Body of pancreas (tissue), 4 donors: ENCODE results near the gene PPAN. TPM values are rescaled to one million over a fixed set of nuclear protein-coding genes. Genes with fewer than 3 reads are reported as not detected.

Experiments
- ATAC-seq: fragments of 150-250 bp; one replicate; pipeline ENCODE4 v1.9.1; 2016
- DNase-seq, 4 donors: peaks; one replicate each; pipeline ENCODE4 v3.0.0-alpha.2; 2019
- H3K27ac ChIP-seq, 4 donors: fragments of 200-600 bp; sonication (generic); 1 replicate in 3 of 4; 2 replicates in 1 of 4; pipeline versions ENCODE4 v1.5.1 to v1.6.1; 2016 to 2019; ENCODE audit warnings: mild to moderate bottlenecking in 1 of 4, mixed read lengths in 1 of 4, moderate library complexity in 1 of 4
- H3K27me3 ChIP-seq, 2 donors: fragments of 200-600 bp; sonication (generic); one replicate each; pipeline ENCODE4 v1.6.0; 2016; ENCODE audit warnings: mild to moderate bottlenecking in 1 of 2
- H3K36me3 ChIP-seq, 2 donors: fragments of 200-600 bp; sonication (generic); replicated peaks in 1 of 2; 2 replicates each; pipeline ENCODE4 v1.5.1; 2016; ENCODE audit warnings: low read depth in 2 of 2; ENCODE audit not compliant: insufficient read depth in 1 of 2
- H3K4me1 ChIP-seq: fragments of 200-600 bp; sonication (generic); one replicate; pipeline ENCODE4 v1.6.0; 2016
- H3K4me3 ChIP-seq, 2 donors: fragments of 200-600 bp; sonication (generic); 1 replicate in 1 of 2; 2 replicates in 1 of 2; pipeline ENCODE4 v1.5.1; 2016 to 2019
- H3K9me3 ChIP-seq, 3 donors: fragments of 200-600 bp; sonication (generic); 1 replicate in 2 of 3; 2 replicates in 1 of 3; pipeline ENCODE4 v1.5.1; 2016
- CTCF ChIP-seq, 7 experiments: fragments of 450-650 bp in 4 of 7; fragments of 200-600 bp in 3 of 7; sonication (generic) in 3 of 7; IDR thresholded peaks; one replicate each; pipeline ENCODE4 v1.5.1; 2016 to 2019; ENCODE audit warnings: antibody characterized with exemption in 7 of 7
- POLR2A ChIP-seq, 3 donors: fragments of 450-650 bp; IDR thresholded peaks; one replicate each; pipeline ENCODE4 v1.6.1; 2016; ENCODE audit warnings: antibody characterized with exemption in 3 of 3, mild to moderate bottlenecking in 2 of 3
- WGBS, 2 donors: methylation state at CpG; one replicate each; pipeline ENCODE4 v1.1.5; 2017; 5-methylcytosine and 5-hydroxymethylcytosine counted together
- intact Hi-C: fragments of 100-400 bp; cut with DNase I; formaldehyde crosslinking; loops from one replicate; pipeline ENCODE4 v1.15.1; 2023
- total RNA-seq, 2 donors: library from RNA; depleted of rRNA; stranded (reverse); fragments of >200 nt; gene quantifications; one replicate each; pipeline ENCODE4 v1.1.0, GENCODE V29; 2016

Gene PPAN
- total RNA-seq, 2 donors from 2014 or later = 11.5 to 14.0 TPM

GRCh38 chr19:10132905-10133304 is 26.7 kb downstream of the PPAN start:
- peaks cover 0 to 7% of the 10 kb centered on the region in 2 donors for H3K36me3 ChIP-seq
- no peak for DNase-seq
- H3K4me1 ChIP-seq = no peaks in the 10 kb centered on the region
- H3K9me3 ChIP-seq = no peaks in the 10 kb centered on the region
- no peak overlapping the region for H3K4me3 ChIP-seq
- 92% methylated on average over 7 of the region's 7 CpGs for WGBS, 2 donors
- no peak overlapping the region for H3K27ac ChIP-seq
- no peak for TF ChIP-seq POLR2A (IDR thresholded peaks at IDR 0.05)
- no peak for TF ChIP-seq CTCF (IDR thresholded peaks at IDR 0.05)
- ATAC-seq = no peak
- H3K27me3 ChIP-seq = no peaks in the 10 kb centered on the region
- intact Hi-C loops = no loop called here

- DNase-seq (no peak), ATAC-seq (no peak)
- no peaks in the 10 kb centered on the region for H3K4me1 ChIP-seq
- no peak for TF ChIP-seq POLR2A (IDR thresholded peaks at IDR 0.05)
- no peak for TF ChIP-seq CTCF (IDR thresholded peaks at IDR 0.05)
- H3K36me3 ChIP-seq = peaks cover 0 to 10% of the 10 kb centered on the region in 2 donors
- intact Hi-C loops = no loop called here
- H3K27ac ChIP-seq = no peak overlapping the region
- H3K27me3 ChIP-seq = no peaks in the 10 kb centered on the region
- H3K9me3 ChIP-seq = no peaks in the 10 kb centered on the region
- H3K4me3 ChIP-seq = no peak overlapping the region
- WGBS, 2 donors = 86 to 89% methylated on average over 11 of the region's 11 CpGs
Observed at GRCh38 chr19:10133596-10133995, 27.4 kb downstream of the PPAN start.

- Histone ChIP-seq H3K27me3 (no peaks in the 10 kb centered on the region), H3K36me3 (peaks cover 0 to 10% of the 10 kb centered on the region in 2 donors), H3K4me1 (no peaks in the 10 kb centered on the region), H3K27ac (no peak overlapping the region), H3K4me3 (no peak overlapping the region), H3K9me3 (no peaks in the 10 kb centered on the region)
- DNase-seq (no peak), ATAC-seq (no peak)
- intact Hi-C loops = no loop called here
- WGBS, 2 donors = 95% methylated on average over 9 of the region's 9 CpGs; no CpG with 5 or more reads in 1 of the 2 donors
- TF ChIP-seq CTCF (IDR thresholded peaks at IDR 0.05) (no peak), POLR2A (IDR thresholded peaks at IDR 0.05) (no peak)
Observed at GRCh38 chr19:10134040-10134439, 27.9 kb downstream of the PPAN start.

GRCh38 chr19:10135551-10136334 is 29.6 kb downstream of the PPAN start:
- peaks cover 0 to 13% of the 10 kb centered on the region in 2 donors for H3K36me3 ChIP-seq
- H3K4me3 ChIP-seq = no peak overlapping the region
- no peaks in the 10 kb centered on the region for H3K27me3 ChIP-seq
- H3K4me1 ChIP-seq = no peaks in the 10 kb centered on the region
- intact Hi-C loops = no loop called here
- ATAC-seq = no peak
- TF ChIP-seq POLR2A (IDR thresholded peaks at IDR 0.05) = no peak
- TF ChIP-seq CTCF (IDR thresholded peaks at IDR 0.05) = no peak
- DNase-seq = no peak
- no peaks in the 10 kb centered on the region for H3K9me3 ChIP-seq
- WGBS, 2 donors = 90 to 94% methylated on average over 19 to 32 of the region's 39 CpGs
- H3K27ac ChIP-seq = no peak overlapping the region

- no peaks in the 10 kb centered on the region for H3K27me3 ChIP-seq
- no peak for DNase-seq
- H3K9me3 ChIP-seq = no peaks in the 10 kb centered on the region
- H3K4me1 ChIP-seq = no peaks in the 10 kb centered on the region
- TF ChIP-seq CTCF (IDR thresholded peaks at IDR 0.05) (no peak), POLR2A (IDR thresholded peaks at IDR 0.05) (no peak)
- intact Hi-C loops = no loop called here
- WGBS, 2 donors = 92% methylated on average over 6 to 14 of the region's 14 CpGs
- H3K27ac ChIP-seq = no peak overlapping the region
- no peak for ATAC-seq
- H3K4me3 ChIP-seq = no peak overlapping the region
- H3K36me3 ChIP-seq = peaks cover 0 to 19% of the 10 kb centered on the region in 2 donors
Observed at GRCh38 chr19:10136936-10137335, 30.8 kb downstream of the PPAN start.
